GM19025 (cell line): Measurements from ENCODE around the gene CCNL1.
A peak's percentile ranks its signal among the peaks of the same experiment; 100 is the strongest.

ENCODE experiments used
- ATAC-seq: cut with Tn5 transposase; IDR thresholded peaks from one replicate; pipeline ENCODE4 v1.9.1; 2021; ENCODE audit warnings: mild to moderate bottlenecking, low read depth, moderate library complexity; ENCODE audit not compliant: unreplicated experiment

The CCNL1 gene

DNA sequence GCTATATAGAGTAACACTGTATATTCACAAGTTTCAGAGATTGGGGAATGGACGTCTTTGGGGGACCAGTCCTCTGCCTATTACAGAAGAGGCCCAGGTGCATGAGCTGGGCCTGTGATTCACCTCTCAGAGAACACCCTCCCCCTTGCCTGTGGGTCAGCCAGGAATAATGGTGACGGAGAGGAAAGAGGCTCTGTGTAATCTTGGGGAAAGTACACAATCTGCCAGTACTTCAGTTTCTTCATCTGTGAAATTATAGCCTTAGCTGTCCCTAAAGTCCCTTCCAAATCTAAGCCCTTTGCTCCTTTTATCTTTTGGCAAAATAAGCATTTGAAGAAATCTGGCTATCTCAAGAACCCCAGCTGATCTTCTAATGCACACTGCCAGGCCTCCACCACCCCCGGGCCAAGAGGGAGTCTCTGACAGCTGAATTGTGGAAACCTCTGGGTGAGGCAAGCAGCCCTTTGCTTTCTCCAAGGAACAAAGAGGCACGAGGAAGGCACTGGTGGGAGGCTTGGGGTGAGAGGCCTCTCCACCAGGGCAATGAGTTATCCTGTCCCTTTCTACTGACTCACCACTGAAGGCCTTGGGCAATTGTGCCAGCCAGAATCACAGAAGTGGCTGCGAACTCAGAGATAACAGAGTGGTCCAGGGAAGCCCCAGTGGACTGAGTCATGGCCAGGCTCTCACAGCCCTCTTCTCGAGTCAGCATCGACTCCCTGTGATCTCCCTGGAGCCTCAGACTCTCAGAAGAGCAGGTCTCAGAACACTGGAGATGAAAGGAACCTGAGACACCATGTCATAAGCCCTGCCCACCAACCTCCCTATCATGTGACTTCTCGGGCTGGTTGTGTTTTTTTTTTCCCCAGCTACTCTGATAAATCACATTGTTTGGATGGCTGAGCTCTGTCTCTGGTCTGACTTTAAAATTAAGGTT is 31.8 kb downstream of the CCNL1 start:
- peak; percentile 51 for ATAC-seq

DNA sequence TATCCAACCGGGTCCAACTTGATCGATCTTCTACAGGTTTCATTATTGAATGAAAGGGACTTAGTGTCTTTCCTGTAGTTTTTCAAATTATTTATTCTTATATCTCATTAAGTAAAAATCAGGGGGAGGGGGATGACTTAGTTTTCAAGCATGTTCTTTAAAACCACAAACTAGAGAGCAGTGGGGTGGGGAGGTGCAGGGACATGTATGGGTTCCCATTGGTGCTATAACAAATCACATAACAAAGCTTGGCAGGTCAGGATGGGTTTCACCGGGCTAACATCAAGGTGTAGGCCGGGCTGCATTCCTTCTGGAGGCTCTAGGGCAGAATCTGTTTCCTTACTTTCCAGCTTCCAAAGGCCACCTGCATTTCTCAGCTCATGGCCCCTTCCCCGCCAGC is 32.7 kb downstream of the CCNL1 start:
- no peak for ATAC-seq

GRCh38 chr3:157126365-157126764 is 33.6 kb downstream of the CCNL1 start:
- no peak for ATAC-seq

DNA sequence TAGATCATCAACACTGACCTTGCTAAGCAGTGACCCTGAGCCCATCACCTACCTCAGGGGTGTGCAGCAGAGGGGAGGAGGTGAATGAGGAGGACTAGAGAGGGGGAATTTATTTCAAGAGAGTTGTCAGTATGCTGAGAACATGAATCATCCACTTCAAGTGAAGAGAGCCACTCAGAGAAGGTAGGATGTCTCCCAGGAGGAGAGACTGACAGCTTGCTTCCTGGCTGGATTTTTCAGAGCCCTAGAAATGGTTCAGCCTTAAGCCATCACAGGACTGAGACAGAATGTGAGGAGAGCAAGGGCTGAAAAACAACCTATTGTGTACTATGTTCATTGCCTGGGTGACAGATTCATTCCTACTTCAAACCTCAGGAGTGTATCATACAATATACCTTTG is 34.8 kb downstream of the CCNL1 start:
- ATAC-seq: no peak

- no peak for ATAC-seq
Measured at GRCh38 chr3:157123621-157124020, 36.3 kb downstream of the CCNL1 start.

DNA sequence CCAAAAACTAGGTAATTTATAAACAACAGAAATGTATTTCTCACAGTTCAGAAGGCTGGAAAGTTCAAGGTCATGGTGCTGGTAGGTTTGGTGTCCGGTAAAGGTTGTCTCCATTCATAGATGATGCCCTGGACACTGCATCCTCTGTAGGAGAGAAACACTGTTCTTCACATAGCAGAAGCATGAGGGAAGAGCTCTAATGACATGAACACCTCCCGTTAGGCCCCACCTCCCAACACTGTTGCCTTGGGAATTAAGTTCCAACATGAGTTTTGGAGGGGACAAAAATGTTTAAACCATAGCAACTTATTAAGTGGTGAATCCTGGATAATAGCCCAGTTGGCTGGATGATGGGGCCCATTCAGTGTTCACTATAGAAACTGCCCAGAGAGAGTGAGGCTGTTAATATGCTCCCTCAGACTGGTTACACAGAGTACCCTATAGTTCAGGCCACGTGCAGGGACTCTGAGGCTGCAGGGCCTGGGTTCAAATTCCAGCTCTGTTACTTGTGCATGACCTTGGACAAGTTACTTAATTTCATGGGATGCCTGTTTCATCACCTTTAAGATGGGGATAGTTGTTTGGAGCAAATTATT is 37.0 kb downstream of the CCNL1 start:
- no peak for ATAC-seq

GRCh38 chr3:157122116-157122515 is 37.8 kb downstream of the CCNL1 start:
- no peak for ATAC-seq

DNA sequence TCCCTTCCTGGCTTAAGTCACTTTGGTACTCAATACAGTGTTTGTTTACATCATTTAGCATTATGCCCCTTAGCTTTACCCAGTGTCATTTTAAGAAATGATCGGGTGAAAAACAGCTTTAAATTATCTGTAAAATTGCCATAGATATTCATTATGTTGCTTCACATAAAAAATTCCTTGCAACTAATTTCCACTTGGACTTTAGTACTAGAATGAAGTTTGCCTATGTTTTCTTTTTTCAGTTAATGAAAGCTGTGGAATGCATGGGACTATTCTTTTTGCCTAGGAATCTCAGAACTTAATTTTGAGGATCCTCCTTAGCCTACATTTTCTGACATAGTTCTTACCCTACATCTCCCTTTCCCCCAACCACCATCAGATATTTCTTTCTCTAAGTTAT is 38.4 kb downstream of the CCNL1 start:
- no peak for ATAC-seq

GRCh38 chr3:157120071-157120892 is 39.7 kb downstream of the CCNL1 start:
- ATAC-seq: no peak

- ATAC-seq: no peak
Measured at GRCh38 chr3:157119369-157119951, 40.5 kb downstream of the CCNL1 start.

- no peak for ATAC-seq
Measured at GRCh38 chr3:157117875-157118654, 41.9 kb downstream of the CCNL1 start.

GRCh38 chr3:157117206-157117605 is 42.7 kb downstream of the CCNL1 start:
- ATAC-seq: no peak

DNA sequence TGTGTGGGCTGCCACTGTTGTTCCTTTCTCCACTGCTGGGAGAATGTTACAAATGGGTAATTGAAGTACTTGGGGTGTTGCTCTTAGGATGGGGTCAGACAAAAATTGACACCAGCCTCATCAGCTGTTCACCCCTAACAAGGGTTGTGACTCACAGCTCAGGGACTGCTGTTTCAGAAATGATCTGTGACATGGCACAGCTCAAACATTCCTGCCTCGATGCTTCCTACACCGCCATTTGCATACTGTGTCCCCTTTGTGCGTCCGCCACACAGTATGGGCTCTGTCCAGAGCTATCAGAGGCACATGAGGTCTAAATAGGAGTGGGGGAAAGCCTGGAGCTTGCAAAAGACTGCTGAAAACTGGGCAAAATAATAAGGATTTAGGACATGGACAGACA is 43.9 kb downstream of the CCNL1 start:
- ATAC-seq: no peak

- ATAC-seq: no peak
Measured at GRCh38 chr3:157115069-157116006, 44.6 kb downstream of the CCNL1 start.

- ATAC-seq: no peak
Measured at GRCh38 chr3:157113832-157114505, 46.0 kb downstream of the CCNL1 start.

- no peak for ATAC-seq
Measured at GRCh38 chr3:157112536-157112935, 47.4 kb downstream of the CCNL1 start.

GRCh38 chr3:157111518-157111917 is 48.4 kb downstream of the CCNL1 start:
- no peak for ATAC-seq

- no peak for ATAC-seq
Measured at GRCh38 chr3:157110761-157111278, 49.1 kb downstream of the CCNL1 start.
